Measurements from ENCODE around the gene PLVAP. TPM values are rescaled to one million over a fixed set of nuclear protein-coding genes. Genes with fewer than 3 reads are reported as not detected.

PLVAP gene
- total and polyA plus RNA-seq, 2 donors from 2014 or later = 148 to 195 TPM

DNA sequence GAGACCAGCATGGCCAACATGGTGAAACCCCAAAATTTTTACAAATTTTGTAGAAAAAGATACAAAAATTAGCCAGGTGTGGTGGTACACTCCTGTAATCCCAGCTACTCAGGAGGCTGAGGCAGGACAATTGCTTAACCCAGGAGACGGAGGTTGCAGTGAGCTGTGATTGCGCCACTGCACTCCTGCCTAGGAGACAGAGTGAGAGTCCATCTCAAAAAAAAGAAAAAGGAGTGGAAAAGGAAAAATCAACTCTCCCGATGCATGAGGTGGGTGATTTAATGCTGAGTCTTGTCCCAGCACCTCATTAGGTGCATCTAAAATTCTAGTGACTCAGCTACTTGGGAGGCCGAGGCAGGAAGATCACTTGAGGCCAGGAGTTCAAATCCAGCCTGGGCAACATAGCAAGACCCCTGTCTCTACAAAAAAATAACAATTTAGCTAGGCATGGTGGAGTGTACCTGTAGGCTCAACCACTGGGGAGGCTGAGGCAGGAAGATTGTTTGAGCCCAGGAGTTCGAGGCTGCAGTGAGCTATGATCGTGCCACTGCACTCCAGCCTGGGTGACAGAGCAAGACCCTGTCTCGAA, 20.0 kb downstream of the PLVAP start:
- DNase-seq (no peak), FAIRE-seq (no peak)
- no peaks in the 10 kb centered on the region for H3K9me3 ChIP-seq (ENCODE audit: control insufficient read depth in 2 of 3, insufficient read depth in 1 of 3, low read length in 3 of 3)
- peaks cover 0 to 3% (median 0%) of the 10 kb centered on the region in 3 donors for H3K4me1 ChIP-seq (ENCODE audit: control insufficient read depth in 2 of 3, insufficient read depth in 2 of 3, low read depth in 1 of 3, low read length in 3 of 3)
- no peak overlapping the region for H3K27ac ChIP-seq (ENCODE audit: low read depth in 2 of 2, low read length in 2 of 2)
- no peak overlapping the region for H3K4me3 ChIP-seq (ENCODE audit: low read length in 3 of 3)
- TF ChIP-seq, protein P1, sequence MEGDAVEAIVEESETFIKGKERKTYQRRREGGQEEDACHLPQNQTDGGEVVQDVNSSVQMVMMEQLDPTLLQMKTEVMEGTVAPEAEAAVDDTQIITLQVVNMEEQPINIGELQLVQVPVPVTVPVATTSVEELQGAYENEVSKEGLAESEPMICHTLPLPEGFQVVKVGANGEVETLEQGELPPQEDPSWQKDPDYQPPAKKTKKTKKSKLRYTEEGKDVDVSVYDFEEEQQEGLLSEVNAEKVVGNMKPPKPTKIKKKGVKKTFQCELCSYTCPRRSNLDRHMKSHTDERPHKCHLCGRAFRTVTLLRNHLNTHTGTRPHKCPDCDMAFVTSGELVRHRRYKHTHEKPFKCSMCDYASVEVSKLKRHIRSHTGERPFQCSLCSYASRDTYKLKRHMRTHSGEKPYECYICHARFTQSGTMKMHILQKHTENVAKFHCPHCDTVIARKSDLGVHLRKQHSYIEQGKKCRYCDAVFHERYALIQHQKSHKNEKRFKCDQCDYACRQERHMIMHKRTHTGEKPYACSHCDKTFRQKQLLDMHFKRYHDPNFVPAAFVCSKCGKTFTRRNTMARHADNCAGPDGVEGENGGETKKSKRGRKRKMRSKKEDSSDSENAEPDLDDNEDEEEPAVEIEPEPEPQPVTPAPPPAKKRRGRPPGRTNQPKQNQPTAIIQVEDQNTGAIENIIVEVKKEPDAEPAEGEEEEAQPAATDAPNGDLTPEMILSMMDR (IDR thresholded peaks at IDR 0.05; ENCODE audit: borderline replicate concordance, extremely low read depth, insufficient read depth) = no peak
- intact Hi-C loops (cut with DNase I) = no loop called here
- no peaks in the 10 kb centered on the region for H3K27me3 ChIP-seq (ENCODE audit: control insufficient read depth, insufficient read depth, low read length)
- H3K36me3 ChIP-seq (ENCODE audit: control insufficient read depth in 2 of 3, insufficient read depth in 3 of 3, low read length in 3 of 3) = no peaks in the 10 kb centered on the region
- H3K9ac ChIP-seq (ENCODE audit: low read length in 3 of 3) = no peak overlapping the region

GRCh38 chr19:17353386-17353785, 23.8 kb downstream of the PLVAP start:
- FAIRE-seq (no peak), DNase-seq (no peak)
- no peak overlapping the region for H3K27ac ChIP-seq (ENCODE audit: low read depth in 2 of 2, low read length in 2 of 2)

GRCh38 chr19:17352608-17353280, 24.4 kb downstream of the PLVAP start:
- H3K9me3 ChIP-seq (ENCODE audit: control insufficient read depth in 2 of 3, insufficient read depth in 1 of 3, low read length in 3 of 3) = no peaks in the 10 kb centered on the region
- peaks cover 0 to 5% (median 0%) of the 10 kb centered on the region in 3 donors for H3K4me1 ChIP-seq (ENCODE audit: control insufficient read depth in 2 of 3, insufficient read depth in 2 of 3, low read depth in 1 of 3, low read length in 3 of 3)
- FAIRE-seq (no peak), DNase-seq (peak in 1 of 5 donors; percentile 79)
- no peak overlapping the region for H3K27ac ChIP-seq (ENCODE audit: low read depth in 2 of 2, low read length in 2 of 2)
- H3K9ac ChIP-seq (ENCODE audit: low read length in 3 of 3) = no peak overlapping the region
- TF ChIP-seq, protein P1 (IDR thresholded peaks at IDR 0.05; ENCODE audit: borderline replicate concordance, extremely low read depth, insufficient read depth) = no peak
- H3K4me3 ChIP-seq (ENCODE audit: low read length in 3 of 3) = no peak overlapping the region
- intact Hi-C loops (cut with DNase I) = no loop called here
- no peaks in the 10 kb centered on the region for H3K27me3 ChIP-seq (ENCODE audit: control insufficient read depth, insufficient read depth, low read length)
- H3K36me3 ChIP-seq (ENCODE audit: control insufficient read depth in 2 of 3, insufficient read depth in 3 of 3, low read length in 3 of 3) = no peaks in the 10 kb centered on the region

More at GRCh38 chr19:17353386-17353785, 23.8 kb downstream of the PLVAP start:
- Histone ChIP-seq H3K36me3 (ENCODE audit: control insufficient read depth in 2 of 3, insufficient read depth in 3 of 3, low read length in 3 of 3) (no peaks in the 10 kb centered on the region), H3K9ac (ENCODE audit: low read length in 3 of 3) (no peak overlapping the region), H3K4me1 (ENCODE audit: control insufficient read depth in 2 of 3, insufficient read depth in 2 of 3, low read depth in 1 of 3, low read length in 3 of 3) (peaks cover 0 to 3% (median 0%) of the 10 kb centered on the region in 3 donors), H3K9me3 (ENCODE audit: control insufficient read depth in 2 of 3, insufficient read depth in 1 of 3, low read length in 3 of 3) (no peaks in the 10 kb centered on the region), H3K27me3 (ENCODE audit: control insufficient read depth, insufficient read depth, low read length) (no peaks in the 10 kb centered on the region), H3K4me3 (ENCODE audit: low read length in 3 of 3) (no peak overlapping the region)
- TF ChIP-seq, protein P1 (IDR thresholded peaks at IDR 0.05; ENCODE audit: borderline replicate concordance, extremely low read depth, insufficient read depth) = no peak
- intact Hi-C loops (cut with DNase I) = no loop called here

Measured in kidney (tissue), 14 donors.